H1 (cell line): ENCODE results near the gene RING1. TPM values are rescaled to one million over a fixed set of nuclear protein-coding genes. Genes with fewer than 3 reads are reported as not detected.

ENCODE experiments used
- CTCF ChIA-PET: fragments of 300-600 bp; sonication (Branson Sonifier 250); formaldehyde crosslinking; loops from one replicate; lab custom pipeline; 2021; ENCODE audit not compliant: partially characterized antibody; lab: Charles Lee
- POLR2A ChIA-PET: fragments of 300-600 bp; sonication (Branson Sonifier 250); formaldehyde crosslinking; loops from one replicate; lab custom pipeline; 2021; ENCODE audit warnings: inconsistent platforms; ENCODE audit not compliant: partially characterized antibody; lab: Charles Lee
- DNase-seq, 2 experiments: peaks; one replicate each; pipeline versions ENCODE4 v3.0.0 to v3.0.0-alpha.2; 2010 to 2022; ENCODE audit warnings: low spot score in 2 of 2, low read depth in 1 of 2, mixed read lengths in 1 of 2
- FAIRE-seq: peaks from 2 replicates; lab custom pipeline; 2011; peaks lifted over from hg19 to GRCh38; lab: Jason Lieb, UNC
- H2AFZ ChIP-seq: 2 replicates; pipeline ENCODE4 v1.8.1; 2012; ENCODE audit warnings: low read length, inconsistent platforms
- H2AK5ac ChIP-seq: 2 replicates; pipeline ENCODE4 v1.6.1; 2013; ENCODE audit warnings: low read depth, low read length
- H2BK120ac ChIP-seq: replicated peaks from 2 replicates; pipeline ENCODE3; 2013; ENCODE audit warnings: low read depth, low read length, inconsistent platforms
- H2BK12ac ChIP-seq: 2 replicates; pipeline ENCODE4 v1.6.1; 2013; ENCODE audit warnings: low read depth, low read length
- H2BK15ac ChIP-seq: 2 replicates; pipeline ENCODE4 v1.6.1; 2013; ENCODE audit warnings: low read length
- H2BK20ac ChIP-seq: 2 replicates; pipeline ENCODE4 v1.6.1; 2013; ENCODE audit warnings: low read length
- H2BK5ac ChIP-seq: 2 replicates; pipeline ENCODE4 v1.6.1; 2013; ENCODE audit warnings: low read depth, low read length
- H3K14ac ChIP-seq: 2 replicates; pipeline ENCODE4 v1.6.1; 2013; ENCODE audit warnings: inconsistent platforms; ENCODE audit not compliant: insufficient read length
- H3K18ac ChIP-seq: 2 replicates; pipeline ENCODE4 v1.6.1; 2013; ENCODE audit warnings: low read length; ENCODE audit errors: extremely low read depth
- H3K23ac ChIP-seq: 2 replicates; pipeline ENCODE4 v1.6.1; 2013; ENCODE audit warnings: inconsistent platforms; ENCODE audit not compliant: insufficient read length
- H3K23me2 ChIP-seq: 2 replicates; pipeline ENCODE4 v1.6.1; 2013; ENCODE audit warnings: low read depth, low read length
- H3K27ac ChIP-seq: 2 replicates; pipeline ENCODE4 v1.6.1; 2011; ENCODE audit warnings: low read depth, low read length, inconsistent platforms
- H3K27me3 ChIP-seq, 4 experiments: replicated peaks in 1 of 4; 1 replicate in 1 of 4; 2 replicates in 3 of 4; pipeline versions ENCODE4 v1.6.1 to v1.8.1; 2011 to 2013; ENCODE audit warnings: low read length in 3 of 4, mild to moderate bottlenecking in 3 of 4, inconsistent platforms in 2 of 4, mixed read lengths in 2 of 4, moderate library complexity in 1 of 4; ENCODE audit not compliant: control insufficient read depth in 3 of 4, insufficient read depth in 3 of 4; ENCODE audit errors: extremely low read depth in 1 of 4
- H3K36me3 ChIP-seq, 4 experiments: 2 replicates each; pipeline versions ENCODE4 v1.6.1 to v1.8.1; 2011 to 2013; ENCODE audit warnings: mild to moderate bottlenecking in 4 of 4, low read length in 3 of 4, moderate library complexity in 2 of 4, control low read depth in 1 of 4, inconsistent platforms in 1 of 4; ENCODE audit not compliant: insufficient read depth in 4 of 4, control insufficient read depth in 2 of 4
- H3K4ac ChIP-seq: replicated peaks from 2 replicates; pipeline ENCODE3; 2013; ENCODE audit warnings: low read length, low read depth, mixed read lengths, inconsistent platforms; ENCODE audit not compliant: insufficient read length
- H3K4me1 ChIP-seq, 4 experiments: replicated peaks in 1 of 4; 1 replicate in 1 of 4; 2 replicates in 3 of 4; pipeline versions ENCODE4 v1.6.1 to v1.8.1; 2011 to 2013; ENCODE audit warnings: low read length in 3 of 4, inconsistent platforms in 2 of 4, mixed read lengths in 1 of 4; ENCODE audit not compliant: insufficient read depth in 4 of 4, control insufficient read depth in 3 of 4
- H3K4me2 ChIP-seq, 2 experiments: 2 replicates each; pipeline versions ENCODE4 v1.6.1 to v1.8.1; 2011 to 2013; ENCODE audit warnings: low read depth in 2 of 2, low read length in 2 of 2, control low read depth in 1 of 2, inconsistent platforms in 1 of 2, mild to moderate bottlenecking in 1 of 2; ENCODE audit not compliant: insufficient read depth in 1 of 2
- H3K4me3 ChIP-seq, 4 experiments: fragments of 200-600, 300-600 bp in 1 of 4; sonication (generic), shearing (Covaris generic), sonication (Bioruptor Twin) in 1 of 4; 2 replicates each; pipeline versions ENCODE4 v1.5.1 to v1.8.1; 2011 to 2016; ENCODE audit warnings: low read length in 4 of 4, low read depth in 3 of 4, control low read depth in 2 of 4, inconsistent platforms in 2 of 4, mild to moderate bottlenecking in 2 of 4, mixed read lengths in 1 of 4, moderate library complexity in 1 of 4; ENCODE audit not compliant: insufficient read depth in 2 of 4; ENCODE audit errors: extremely low read depth in 1 of 4
- H3K56ac ChIP-seq: replicated peaks from 2 replicates; pipeline ENCODE3; 2013; ENCODE audit warnings: low read depth, mild to moderate bottlenecking, mixed read lengths, low read length, inconsistent platforms; ENCODE audit not compliant: insufficient read length
- H3K79me1 ChIP-seq: 2 replicates; pipeline ENCODE4 v1.6.1; 2013; ENCODE audit warnings: low read depth, low read length, control low read depth
- H3K79me2 ChIP-seq, 2 experiments: 2 replicates each; pipeline versions ENCODE4 v1.6.1 to v1.8.1; 2012 to 2013; ENCODE audit warnings: low read length in 2 of 2, mild to moderate bottlenecking in 2 of 2, inconsistent platforms in 1 of 2; ENCODE audit not compliant: insufficient read depth in 2 of 2, control insufficient read depth in 1 of 2
- H3K9ac ChIP-seq, 4 experiments: replicated peaks in 1 of 4; 1 replicate in 1 of 4; 2 replicates in 3 of 4; pipeline versions ENCODE4 v1.6.1 to v1.8.1; 2011 to 2013; ENCODE audit warnings: low read depth in 3 of 4, low read length in 3 of 4, control low read depth in 2 of 4, mild to moderate bottlenecking in 2 of 4, moderate library complexity in 2 of 4, inconsistent platforms in 1 of 4; ENCODE audit errors: extremely low read depth in 1 of 4
- H3K9me3 ChIP-seq, 2 experiments: 2 replicates each; pipeline versions ENCODE4 v1.6.1 to v1.8.1; 2012 to 2013; ENCODE audit warnings: mild to moderate bottlenecking in 2 of 2, moderate library complexity in 2 of 2, control low read depth in 1 of 2, inconsistent platforms in 1 of 2, low read depth in 1 of 2, low read length in 1 of 2, mixed read lengths in 1 of 2; ENCODE audit not compliant: insufficient read depth in 2 of 2
- H4K20me1 ChIP-seq, 2 experiments: replicated peaks in 1 of 2; 2 replicates each; pipeline versions ENCODE3 to v1.8.1; 2011 to 2013; ENCODE audit warnings: inconsistent platforms in 2 of 2, low read length in 2 of 2, mild to moderate bottlenecking in 1 of 2; ENCODE audit not compliant: insufficient read depth in 2 of 2, control insufficient read depth in 1 of 2
- H4K5ac ChIP-seq: 2 replicates; pipeline ENCODE4 v1.6.1; 2013; ENCODE audit warnings: low read length, low read depth, mixed read lengths, inconsistent platforms; ENCODE audit not compliant: insufficient read length
- H4K8ac ChIP-seq: 2 replicates; pipeline ENCODE4 v1.8.0; 2013; ENCODE audit warnings: mild to moderate bottlenecking, moderate library complexity, low read length, inconsistent platforms; ENCODE audit not compliant: insufficient read depth; ENCODE audit errors: extremely low read depth
- H4K91ac ChIP-seq: replicated peaks from 2 replicates; pipeline ENCODE3; 2013; ENCODE audit warnings: low read length, mixed read lengths, inconsistent platforms; ENCODE audit not compliant: insufficient read length
- ATF3 ChIP-seq: IDR thresholded peaks from 2 replicates; pipeline ENCODE4 v1.6.1; 2011; ENCODE audit warnings: low read depth, mild to moderate bottlenecking, low read length; ENCODE audit not compliant: insufficient read depth
- EP300 ChIP-seq, 2 experiments: IDR thresholded peaks; 1 replicate in 1 of 2; 2 replicates in 1 of 2; pipeline ENCODE4 v1.6.1; 2011 to 2012; ENCODE audit warnings: low read depth in 2 of 2, low read length in 2 of 2, mild to moderate bottlenecking in 2 of 2, borderline replicate concordance in 1 of 2, inconsistent platforms in 1 of 2, moderate library complexity in 1 of 2
- FOSL1 ChIP-seq: IDR thresholded peaks from 2 replicates; pipeline ENCODE4 v1.6.1; 2011; ENCODE audit warnings: mild to moderate bottlenecking, low read depth, low read length, moderate library complexity; ENCODE audit not compliant: insufficient read depth
- RFX5 ChIP-seq: IDR thresholded peaks from 2 replicates; pipeline ENCODE4 v1.6.1; 2011; ENCODE audit warnings: low read depth, low read length, improper control_type of control experiment, borderline replicate concordance
- SIX5 ChIP-seq: IDR thresholded peaks from 2 replicates; pipeline ENCODE4 v1.6.1; 2011; ENCODE audit warnings: mild to moderate bottlenecking, low read depth, low read length
- SP2 ChIP-seq: IDR thresholded peaks from 2 replicates; pipeline ENCODE4 v1.6.1; 2012; ENCODE audit warnings: mild to moderate bottlenecking, low read length, inconsistent platforms
- SUZ12 ChIP-seq: fragments of 200-600 bp; sonication (generic); IDR thresholded peaks from 2 replicates; pipeline ENCODE4 v1.6.1; 2012; ENCODE audit warnings: mild to moderate bottlenecking, inconsistent platforms, low read length, moderate library complexity, mixed read lengths
- YY1 ChIP-seq: IDR thresholded peaks from 2 replicates; pipeline ENCODE4 v1.6.1; 2011; ENCODE audit warnings: low read depth, mild to moderate bottlenecking, low read length
- WGBS, 2 experiments: shearing (Covaris generic) in 1 of 2; methylation state at CpG; one replicate each; pipeline versions ENCODE4 v1.1.6 to v1.1.7; 2013 to 2015; ENCODE audit warnings: low lambda C conversion rate in 2 of 2, mixed read lengths in 2 of 2, inconsistent platforms in 1 of 2, low coverage in 1 of 2, missing lambda C conversion rate in 1 of 2; ENCODE audit not compliant: insufficient replicate concordance in 2 of 2, insufficient coverage in 1 of 2, insufficient read length in 1 of 2; ENCODE audit errors: extremely low coverage in 1 of 2, missing lambda C conversion rate in 1 of 2; 5-methylcytosine and 5-hydroxymethylcytosine counted together
- polyA plus RNA-seq, 7 experiments: library from polyadenylated mRNA; depleted of rRNA in 3 of 7; stranded (reverse) in 5 of 7; unstranded in 2 of 7; fragments of >200 nt in 5 of 7; fragments of 200-250 nt in 2 of 7; gene quantifications; 1 replicate in 5 of 7; 2 replicates in 1 of 7; 4 replicates in 1 of 7; pipeline versions ENCODE4 v1.2.1 to v1.2.3, GENCODE V29; 2011 to 2013; ENCODE audit warnings: missing spikeins in 2 of 7, mixed read lengths in 2 of 7
- total RNA-seq: library from RNA; stranded (reverse); fragmentation: NEBNext Ultra II Directional; extraction: Animal tissue kit (Norgen Biotek cat#: 25700); gene quantifications from 2 replicates; pipeline ENCODE4 v1.2.1, GENCODE V29; 2021

Gene RING1
- total and polyA plus RNA-seq, 2 of the 8 experiments (the other 6 are each of a cell fraction or from before 2014, with no cell fraction given) = 16.4 to 26.0 TPM

- no peaks in the 10 kb centered on the region; the same call in 1 of the 2 replicates for H3K23me2 ChIP-seq
- no peak overlapping the region for H3K56ac ChIP-seq
- H3K36me3 ChIP-seq = no peaks in the 10 kb centered on the region
- H3K4me1 ChIP-seq = no peaks in the 10 kb centered on the region
- H2BK12ac ChIP-seq = no peak overlapping the region
- H4K91ac ChIP-seq = no peak overlapping the region
- DNase-seq (no peak), FAIRE-seq (no peak)
- H3K4ac ChIP-seq = no peak overlapping the region
- no peak overlapping the region for H3K27ac ChIP-seq
- TF ChIP-seq YY1 (no peak), SUZ12 (no peak), FOSL1 (no peak), SP2 (no peak), ATF3 (no peak), RFX5 (no peak), EP300 (IDR thresholded peaks at IDR 0.05; ENCODE audit: borderline replicate concordance in 1 of 2, low read depth in 2 of 2, low read length in 2 of 2) (no peak), SIX5 (no peak)
- no peak overlapping the region for H2BK5ac ChIP-seq
- no peak overlapping the region for H2BK120ac ChIP-seq
- 81% methylated on average over 3 of the region's 3 CpGs; no CpG with 5 or more reads in 1 of the 2 experiments for WGBS, 2 experiments
- H3K79me1 ChIP-seq = no peaks in the 10 kb centered on the region
- no peak overlapping the region for H4K8ac ChIP-seq
- peaks cover 0 to 12% (median 2%) of the 10 kb centered on the region in 4 experiments; a peak in 4 of 7 replicates for H3K27me3 ChIP-seq
- no peak overlapping the region for H2AFZ ChIP-seq
- H4K5ac ChIP-seq = no peak overlapping the region
- CTCF ChIA-PET = no interaction called here
- H3K79me2 ChIP-seq = no peaks in the 10 kb centered on the region
- no peak overlapping the region for H3K4me2 ChIP-seq
- no peaks in the 10 kb centered on the region for H3K9me3 ChIP-seq
- POLR2A ChIA-PET = no interaction called here
- H2BK15ac ChIP-seq = no peak overlapping the region
- H3K9ac ChIP-seq = no peak overlapping the region
- no peak overlapping the region for H2AK5ac ChIP-seq
- no peak overlapping the region for H3K18ac ChIP-seq
- H4K20me1 ChIP-seq = no peaks in the 10 kb centered on the region
- no peak overlapping the region for H3K14ac ChIP-seq
- H3K23ac ChIP-seq = no peak overlapping the region
- H3K4me3 ChIP-seq = no peak overlapping the region
- H2BK20ac ChIP-seq = no peak overlapping the region
These were observed 33.7 kb downstream of the RING1 start for GRCh38 chr6:33241968-33242367.
